AG04449 (cell line): Measurements from ENCODE around the gene PIK3IP1.

Experiments used
- CTCF ChIA-PET: fragments of 350-600 bp; formaldehyde crosslinking; extraction: SDS; loops from one replicate; lab custom pipeline; 2021; ENCODE audit warnings: antibody characterized with exemption; lab: Yijun Ruan, JAX
- POLR2A ChIA-PET: fragments of 400-600, 350-600 bp; formaldehyde crosslinking; extraction: SDS; loops from one replicate; lab custom pipeline; 2020; ENCODE audit warnings: antibody characterized with exemption, inconsistent platforms; lab: Yijun Ruan, JAX
- DNase-seq: peaks from one replicate; pipeline ENCODE4 v3.0.0-alpha.2; 2010; ENCODE audit warnings: low read depth, low spot score
- H3K4me3 ChIP-seq: 2 replicates; pipeline ENCODE4 v1.5.1; 2011; ENCODE audit warnings: low read depth, mild to moderate bottlenecking, control low read depth, low read length
- TF ChIP-seq, protein P1 (sequence below): IDR thresholded peaks from one replicate; pipeline ENCODE4 v1.5.1; 2011; ENCODE audit warnings: mild to moderate bottlenecking, moderate library complexity, low read length, control low read depth, inconsistent platforms; ENCODE audit not compliant: insufficient read depth; ENCODE audit errors: missing control alignments

PIK3IP1 gene

DNA sequence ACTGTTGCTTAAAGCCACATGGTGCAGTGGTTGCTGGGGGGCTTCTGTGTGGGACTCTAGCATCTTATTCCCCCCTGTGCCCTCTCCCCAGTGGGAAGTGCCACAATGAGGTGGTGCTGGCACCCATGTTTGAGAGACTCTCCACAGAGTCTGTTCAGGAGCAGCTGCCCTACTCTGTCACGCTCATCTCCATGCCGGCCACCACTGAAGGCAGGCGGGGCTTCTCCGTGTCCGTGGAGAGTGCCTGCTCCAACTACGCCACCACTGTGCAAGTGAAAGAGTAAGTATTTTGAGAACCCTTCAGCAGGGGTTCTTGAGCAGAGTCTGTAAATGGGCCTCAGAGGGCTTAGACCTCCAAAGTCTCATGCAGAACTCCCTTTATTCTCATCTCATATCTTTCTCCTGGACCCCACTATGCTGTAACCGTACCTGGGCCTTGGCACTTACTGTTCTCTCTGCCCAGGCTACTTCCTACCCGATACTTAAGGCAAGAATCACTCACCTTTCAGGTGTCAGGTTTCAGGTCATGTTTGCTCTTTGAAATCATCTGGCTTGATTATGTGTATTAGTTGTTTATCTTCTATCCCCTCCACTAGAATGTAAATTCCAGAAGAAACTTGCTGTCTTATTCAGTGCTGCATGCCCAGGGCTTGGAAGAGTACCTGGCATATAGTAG is 32.4 kb downstream of the PIK3IP1 start:
- POLR2A ChIA-PET = interaction anchor here (0.6 kb wide), 1 partner anchor 53 kb away, joined by 3 read pairs; no protein-coding TSS in a partner anchor
- H3K4me3 ChIP-seq = no peak overlapping the region
- DNase-seq = no peak
- TF ChIP-seq, protein P1, sequence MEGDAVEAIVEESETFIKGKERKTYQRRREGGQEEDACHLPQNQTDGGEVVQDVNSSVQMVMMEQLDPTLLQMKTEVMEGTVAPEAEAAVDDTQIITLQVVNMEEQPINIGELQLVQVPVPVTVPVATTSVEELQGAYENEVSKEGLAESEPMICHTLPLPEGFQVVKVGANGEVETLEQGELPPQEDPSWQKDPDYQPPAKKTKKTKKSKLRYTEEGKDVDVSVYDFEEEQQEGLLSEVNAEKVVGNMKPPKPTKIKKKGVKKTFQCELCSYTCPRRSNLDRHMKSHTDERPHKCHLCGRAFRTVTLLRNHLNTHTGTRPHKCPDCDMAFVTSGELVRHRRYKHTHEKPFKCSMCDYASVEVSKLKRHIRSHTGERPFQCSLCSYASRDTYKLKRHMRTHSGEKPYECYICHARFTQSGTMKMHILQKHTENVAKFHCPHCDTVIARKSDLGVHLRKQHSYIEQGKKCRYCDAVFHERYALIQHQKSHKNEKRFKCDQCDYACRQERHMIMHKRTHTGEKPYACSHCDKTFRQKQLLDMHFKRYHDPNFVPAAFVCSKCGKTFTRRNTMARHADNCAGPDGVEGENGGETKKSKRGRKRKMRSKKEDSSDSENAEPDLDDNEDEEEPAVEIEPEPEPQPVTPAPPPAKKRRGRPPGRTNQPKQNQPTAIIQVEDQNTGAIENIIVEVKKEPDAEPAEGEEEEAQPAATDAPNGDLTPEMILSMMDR = no peak
- CTCF ChIA-PET = interaction anchor here (1.0 to 18.9 kb wide), 4 partner anchors 9 to 48 kb away, joined by 3 to 285 read pairs (median 6); partner anchors contain the start of gene LIMK2

DNA sequence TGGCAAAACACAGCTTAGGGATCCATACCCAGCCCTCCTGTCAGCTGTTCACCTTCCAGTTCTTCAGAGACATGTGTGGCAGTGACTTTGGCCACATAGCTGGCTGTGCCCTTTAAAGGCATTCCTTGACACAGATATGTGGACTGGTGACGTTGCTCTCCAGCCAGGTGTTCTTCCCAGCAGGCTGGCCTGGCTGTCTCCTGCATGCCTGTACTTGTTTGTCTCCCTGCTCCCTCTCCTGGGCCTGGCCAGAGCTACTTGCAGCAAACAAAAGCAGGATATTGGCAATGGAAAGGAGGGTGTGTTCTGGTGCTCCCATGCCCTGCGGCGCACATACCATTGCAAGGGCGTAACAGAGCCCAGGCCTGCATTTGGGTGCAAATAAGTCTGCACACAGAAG is 38.3 kb downstream of the PIK3IP1 start:
- ChIA-PET POLR2A (interaction anchor here (0.8 kb wide), 1 partner anchor 9 kb away, joined by 3 read pairs; no protein-coding TSS in a partner anchor), CTCF (interaction anchor here (1.1 to 18.9 kb wide), 6 partner anchors 9 to 42 kb away, joined by 3 to 285 read pairs (median 4); partner anchors contain the start of genes LIMK2 and PIK3IP1)
- TF ChIP-seq, protein P1 = no peak
- H3K4me3 ChIP-seq = no peak overlapping the region
- no peak for DNase-seq

DNA sequence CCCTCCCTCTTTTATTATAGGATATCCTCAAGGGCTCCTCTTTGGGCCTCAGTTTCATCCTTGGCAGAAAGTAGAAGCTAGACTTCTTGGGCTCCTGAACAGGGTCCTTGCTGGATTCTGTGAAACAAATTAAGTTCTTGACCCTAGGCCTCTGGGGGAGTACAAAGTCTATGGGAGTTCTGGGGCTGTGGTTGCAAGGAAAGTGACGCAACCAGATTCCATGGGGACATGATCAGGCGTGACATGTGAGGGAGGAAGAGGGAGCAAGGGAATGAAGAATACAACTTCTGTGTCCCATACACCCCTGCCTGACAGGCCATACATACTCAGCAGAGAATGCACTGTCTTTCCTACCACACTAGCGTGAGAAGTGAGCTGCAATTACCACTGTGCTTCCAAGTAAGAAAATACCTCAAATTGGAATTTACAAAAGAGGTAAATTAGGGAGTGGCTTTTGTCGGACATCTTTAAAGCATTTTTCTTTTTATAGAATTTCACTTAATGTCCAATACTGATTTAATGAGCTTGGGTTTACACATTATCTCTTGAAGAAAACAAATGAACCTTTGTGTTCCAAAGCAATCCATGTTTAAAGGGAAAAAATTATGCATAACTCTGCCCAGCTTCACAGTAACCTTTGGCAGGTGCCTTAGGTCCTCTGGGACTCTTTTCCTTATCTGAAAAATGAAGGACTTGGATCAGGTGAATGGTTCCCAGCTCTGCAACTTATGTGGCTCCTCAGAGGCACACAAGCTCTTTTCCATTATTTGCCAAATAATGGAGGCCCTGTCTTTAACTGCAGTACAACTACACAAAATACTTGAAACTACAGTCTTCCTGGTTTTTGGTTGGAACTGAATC is 41.3 kb downstream of the PIK3IP1 start:
- ChIA-PET CTCF (interaction anchor here (0.7 to 18.9 kb wide), 9 partner anchors 9 to 144 kb away, joined by 3 to 285 read pairs (median 4); partner anchors contain the start of genes LIMK2 and SELENOM), POLR2A (no interaction called here)
- no peak for DNase-seq
- H3K4me3 ChIP-seq = no peak overlapping the region
- TF ChIP-seq, protein P1 = no peak

DNA sequence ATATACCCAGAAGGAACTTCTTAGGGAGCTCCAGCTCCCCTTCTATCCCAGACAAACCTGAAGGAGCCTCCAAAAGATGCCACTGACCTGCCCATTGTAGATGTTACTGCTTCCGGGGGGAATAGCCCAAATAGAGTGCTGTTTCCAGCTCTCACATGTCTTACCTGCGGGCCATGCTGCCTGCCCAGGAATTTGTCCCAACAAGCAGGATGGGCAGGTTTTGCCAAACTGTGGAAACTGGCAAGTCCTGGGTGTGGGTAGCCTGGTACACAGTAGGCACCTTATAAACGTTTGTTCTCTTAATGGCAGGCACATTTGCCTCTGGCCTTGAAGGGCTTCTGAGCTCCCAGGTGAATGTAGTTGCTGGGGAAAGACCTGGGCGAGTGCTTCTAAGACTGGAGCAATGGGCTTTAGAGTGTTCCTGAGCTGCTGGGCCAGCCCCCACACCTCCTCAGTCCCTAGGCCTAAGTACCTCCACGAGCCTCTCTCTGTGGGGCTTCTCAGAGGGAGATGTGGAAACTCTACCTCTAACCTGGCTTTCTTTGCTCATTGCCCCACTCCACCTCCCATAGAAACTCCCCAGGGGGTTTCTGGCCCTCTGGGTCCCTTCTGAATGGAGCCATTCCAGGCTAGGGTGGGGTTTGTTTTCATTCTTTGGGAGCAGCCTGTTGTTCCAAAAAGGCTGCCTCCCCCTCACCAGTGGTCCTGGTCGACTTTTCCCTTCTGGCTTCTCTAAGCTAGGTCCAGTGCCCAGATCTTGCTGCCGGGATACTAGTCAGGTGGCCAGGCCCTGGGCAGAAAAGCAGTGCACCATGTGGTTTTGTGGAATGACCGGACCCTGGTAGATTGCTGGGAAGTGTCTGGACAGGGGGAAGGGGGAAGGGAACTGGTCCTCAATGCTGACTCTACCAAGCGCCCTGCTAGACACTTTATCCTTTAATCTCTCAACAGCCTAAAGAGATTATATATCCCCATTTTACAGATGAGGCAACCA is 43.0 kb downstream of the PIK3IP1 start:
- TF ChIP-seq, protein P1 = no peak
- no peak for DNase-seq
- peak overlapping the region; percentile 72 for H3K4me3 ChIP-seq
- CTCF ChIA-PET = interaction anchor here (0.8 to 18.9 kb wide), 12 partner anchors 10 to 142 kb away, joined by 3 to 285 read pairs (median 4); partner anchors contain the start of genes LIMK2 and SELENOM
- POLR2A ChIA-PET = interaction anchor here (0.8 to 1.2 kb wide), 4 partner anchors 36 to 64 kb away, joined by 3 to 4 read pairs (median 3); no protein-coding TSS in a partner anchor

DNA sequence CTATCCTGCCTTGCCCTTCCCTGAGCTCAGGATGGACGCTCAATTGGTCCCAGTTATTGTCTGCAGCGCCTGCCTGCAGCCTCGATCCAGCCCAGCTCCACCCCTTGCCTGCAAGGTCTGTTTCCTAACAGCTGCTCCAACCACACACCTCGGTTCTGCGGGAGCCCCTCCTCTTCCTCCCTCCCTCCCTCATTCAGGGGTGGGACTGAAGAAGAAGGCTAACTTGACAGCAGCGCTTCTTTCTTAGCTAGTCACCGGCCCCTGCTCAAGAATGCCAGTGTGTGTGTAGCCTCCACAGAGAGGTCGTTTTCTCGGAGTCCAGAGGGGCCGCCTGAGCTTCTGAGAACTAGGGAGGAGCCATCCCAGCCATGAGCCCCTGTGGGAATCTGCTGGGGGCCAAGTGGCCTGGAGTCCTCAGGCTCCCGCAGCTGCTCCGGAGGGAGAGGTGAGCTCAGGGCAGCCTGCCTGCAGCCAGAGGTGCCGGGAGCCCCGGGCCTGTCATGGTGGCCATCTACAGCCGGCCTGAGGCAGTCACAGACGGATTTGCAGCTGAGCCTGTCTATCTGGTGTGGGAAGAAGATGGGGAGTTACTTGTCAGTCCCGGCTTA is 44.0 kb downstream of the PIK3IP1 start:
- ChIA-PET CTCF (interaction anchor here (0.7 to 18.9 kb wide), 9 partner anchors 9 to 100 kb away, joined by 3 to 285 read pairs (median 8); no protein-coding TSS in a partner anchor), POLR2A (interaction anchor here (0.7 to 1.2 kb wide), 6 partner anchors 8 to 65 kb away, joined by 3 to 4 read pairs (median 3); no protein-coding TSS in a partner anchor)
- TF ChIP-seq, protein P1 = no peak
- peak overlapping the region; percentile 72 for H3K4me3 ChIP-seq
- DNase-seq = peak; percentile 74
